ENCODE measurements around the gene MFF. TPM values are rescaled to one million over a fixed set of nuclear protein-coding genes. Genes with fewer than 3 reads are reported as not detected.
A peak's percentile ranks its signal among the peaks of the same experiment; 100 is the strongest.

The MFF gene
- total RNA-seq, 5 donors from 2014 or later (not counting 1 experiment from before 2014, with no cell fraction given), result 50.7 to 57.6 (median 54.0) TPM

GRCh38 chr2:227312579-227312978 is 12.5 kb upstream of the MFF start:
- no CpG with 5 or more reads among the region's 2 CpGs for WGBS (ENCODE audit: insufficient coverage)
- no peaks in the 10 kb centered on the region for H3K36me3 ChIP-seq (ENCODE audit: control insufficient read depth in 2 of 2, extremely low read depth in 1 of 2, insufficient read depth in 1 of 2, low read length in 1 of 2)
- H3K27ac ChIP-seq (ENCODE audit: low read length), result no peak overlapping the region
- H3K9me3 ChIP-seq, result no peaks in the 10 kb centered on the region
- ATAC-seq (replicated peaks in 1 of 4) (no peak), DNase-seq (no peak)
- peaks cover 0 to 4% of the 10 kb centered on the region in 2 experiments for H3K27me3 ChIP-seq (replicated peaks in 1 of 2; ENCODE audit: control insufficient read depth in 2 of 2, extremely low read depth in 1 of 2, insufficient read depth in 2 of 2, low read length in 1 of 2)
- ChIA-PET POLR2A (no interaction called here), CTCF (no interaction called here)
- H3K9me3 Mint-ChIP-seq, result peaks cover 0 to 2% (median 0%) of the 10 kb centered on the region in 3 donors
- H3K36me3 Mint-ChIP-seq, result peaks cover 5% of the 10 kb centered on the region
- no peak overlapping the region for H3K4me3 Mint-ChIP-seq
- H3K27ac Mint-ChIP-seq, result no peak overlapping the region
- no peaks in the 10 kb centered on the region for H3K4me1 ChIP-seq (ENCODE audit: control insufficient read depth in 1 of 2, extremely low read depth in 1 of 2, insufficient read depth in 2 of 2, low read length in 2 of 2)
- H3K27me3 Mint-ChIP-seq, result peaks cover 1 to 3% of the 10 kb centered on the region in 2 donors
- no peak overlapping the region for H3K4me3 ChIP-seq (ENCODE audit: control insufficient read depth in 1 of 2, extremely low read depth in 1 of 2, low read length in 1 of 2)
- H3K4me1 Mint-ChIP-seq, result no peaks in the 10 kb centered on the region

- Mint-ChIP-seq H3K4me1 (no peaks in the 10 kb centered on the region), H3K27ac (no peak overlapping the region), H3K27me3 (peaks cover 2 to 3% of the 10 kb centered on the region in 2 donors), H3K4me3 (no peak overlapping the region), H3K36me3 (peaks cover 8% of the 10 kb centered on the region), H3K9me3 (peaks cover 0 to 3% (median 0%) of the 10 kb centered on the region in 3 donors)
- no peak overlapping the region for H3K27ac ChIP-seq (ENCODE audit: low read length)
- CTCF ChIA-PET, result no interaction called here
- WGBS (ENCODE audit: insufficient coverage), result 80% methylated on average over 1 of the region's 1 CpG
- no peaks in the 10 kb centered on the region for H3K4me1 ChIP-seq (ENCODE audit: control insufficient read depth in 1 of 2, extremely low read depth in 1 of 2, insufficient read depth in 2 of 2, low read length in 2 of 2)
- H3K27me3 ChIP-seq (replicated peaks in 1 of 2; ENCODE audit: control insufficient read depth in 2 of 2, extremely low read depth in 1 of 2, insufficient read depth in 2 of 2, low read length in 1 of 2), result peaks cover 0 to 4% of the 10 kb centered on the region in 2 experiments
- no peak overlapping the region for H3K4me3 ChIP-seq (ENCODE audit: control insufficient read depth in 1 of 2, extremely low read depth in 1 of 2, low read length in 1 of 2)
- ATAC-seq (replicated peaks in 1 of 4) (no peak), DNase-seq (no peak)
- POLR2A ChIA-PET, result no interaction called here
- no peaks in the 10 kb centered on the region for H3K36me3 ChIP-seq (ENCODE audit: control insufficient read depth in 2 of 2, extremely low read depth in 1 of 2, insufficient read depth in 1 of 2, low read length in 1 of 2)
- no peaks in the 10 kb centered on the region for H3K9me3 ChIP-seq
Measured at GRCh38 chr2:227313310-227313709, 11.7 kb upstream of the MFF start.

- ATAC-seq (replicated peaks in 1 of 4) (no peak), DNase-seq (no peak)
- Mint-ChIP-seq H3K4me1 (peaks cover 0 to 7% (median 3%) of the 10 kb centered on the region in 3 donors), H3K27me3 (peaks cover 0 to 2% of the 10 kb centered on the region in 2 donors), H3K36me3 (peaks cover 8% of the 10 kb centered on the region), H3K9me3 (peaks cover 0 to 3% (median 0%) of the 10 kb centered on the region in 3 donors), H3K27ac (no peak overlapping the region), H3K4me3 (no peak overlapping the region)
- ChIA-PET CTCF (no interaction called here), POLR2A (no interaction called here)
- no CpG with 5 or more reads among the region's 2 CpGs for WGBS (ENCODE audit: insufficient coverage)
- Histone ChIP-seq H3K27ac (ENCODE audit: low read length) (no peak overlapping the region), H3K27me3 (replicated peaks in 1 of 2; ENCODE audit: control insufficient read depth in 2 of 2, extremely low read depth in 1 of 2, insufficient read depth in 2 of 2, low read length in 1 of 2) (peaks cover 0 to 7% of the 10 kb centered on the region in 2 experiments), H3K4me1 (ENCODE audit: control insufficient read depth in 1 of 2, extremely low read depth in 1 of 2, insufficient read depth in 2 of 2, low read length in 2 of 2) (no peaks in the 10 kb centered on the region), H3K9me3 (no peaks in the 10 kb centered on the region), H3K36me3 (ENCODE audit: control insufficient read depth in 2 of 2, extremely low read depth in 1 of 2, insufficient read depth in 1 of 2, low read length in 1 of 2) (no peaks in the 10 kb centered on the region), H3K4me3 (ENCODE audit: control insufficient read depth in 1 of 2, extremely low read depth in 1 of 2, low read length in 1 of 2) (no peak overlapping the region)
Measured at GRCh38 chr2:227317834-227318233, 7.2 kb upstream of the MFF start.

GRCh38 chr2:227320305-227321094 is 4.6 kb upstream of the MFF start:
- Mint-ChIP-seq H3K27me3 (peaks cover 0 to 2% of the 10 kb centered on the region in 2 donors), H3K9me3 (peaks cover 0 to 3% (median 0%) of the 10 kb centered on the region in 3 donors), H3K4me1 (peaks cover 10 to 23% (median 16%) of the 10 kb centered on the region in 3 donors), H3K36me3 (peaks cover 8% of the 10 kb centered on the region), H3K4me3 (no peak overlapping the region), H3K27ac (no peak overlapping the region)
- ATAC-seq (replicated peaks in 1 of 4) (no peak), DNase-seq (peak in 3 of 35 experiments; percentile 1 to 5 (median 3))
- Histone ChIP-seq H3K27me3 (replicated peaks in 1 of 2; ENCODE audit: control insufficient read depth in 2 of 2, extremely low read depth in 1 of 2, insufficient read depth in 2 of 2, low read length in 1 of 2) (peaks cover 0 to 7% of the 10 kb centered on the region in 2 experiments), H3K36me3 (ENCODE audit: control insufficient read depth in 2 of 2, extremely low read depth in 1 of 2, insufficient read depth in 1 of 2, low read length in 1 of 2) (no peaks in the 10 kb centered on the region), H3K4me3 (ENCODE audit: control insufficient read depth in 1 of 2, extremely low read depth in 1 of 2, low read length in 1 of 2) (no peak overlapping the region), H3K9me3 (no peaks in the 10 kb centered on the region), H3K27ac (ENCODE audit: low read length) (no peak overlapping the region), H3K4me1 (ENCODE audit: control insufficient read depth in 1 of 2, extremely low read depth in 1 of 2, insufficient read depth in 2 of 2, low read length in 2 of 2) (peaks cover 0 to 7% of the 10 kb centered on the region in 2 experiments)
- CTCF ChIA-PET, result no interaction called here
- 87% methylated on average over 27 of the region's 33 CpGs for WGBS (ENCODE audit: insufficient coverage)
- POLR2A ChIA-PET, result no interaction called here

GRCh38 chr2:227322530-227323205 is 2.4 kb upstream of the MFF start:
- Mint-ChIP-seq H3K36me3 (peaks cover 2% of the 10 kb centered on the region), H3K4me3 (peak overlapping the region in 1 of 3 donors; percentile 13), H3K27ac (no peak overlapping the region), H3K4me1 (peaks cover 31 to 41% (median 35%) of the 10 kb centered on the region in 3 donors), H3K27me3 (no peaks in the 10 kb centered on the region), H3K9me3 (peaks cover 0 to under 1% (median 0%) of the 10 kb centered on the region in 3 donors)
- Histone ChIP-seq H3K27me3 (replicated peaks in 1 of 2; ENCODE audit: control insufficient read depth in 2 of 2, extremely low read depth in 1 of 2, insufficient read depth in 2 of 2, low read length in 1 of 2) (peaks cover 0 to 3% of the 10 kb centered on the region in 2 experiments), H3K36me3 (ENCODE audit: control insufficient read depth in 2 of 2, extremely low read depth in 1 of 2, insufficient read depth in 1 of 2, low read length in 1 of 2) (no peaks in the 10 kb centered on the region), H3K4me3 (ENCODE audit: control insufficient read depth in 1 of 2, extremely low read depth in 1 of 2, low read length in 1 of 2) (no peak overlapping the region), H3K4me1 (ENCODE audit: control insufficient read depth in 1 of 2, extremely low read depth in 1 of 2, insufficient read depth in 2 of 2, low read length in 2 of 2) (peaks cover 7 to 15% of the 10 kb centered on the region in 2 experiments), H3K9me3 (no peaks in the 10 kb centered on the region), H3K27ac (ENCODE audit: low read length) (no peak overlapping the region)
- WGBS (ENCODE audit: insufficient coverage), result 94% methylated on average over 5 of the region's 5 CpGs
- ATAC-seq (replicated peaks in 1 of 4) (no peak), DNase-seq (peak in 1 of 35 experiments; percentile 1)
- CTCF ChIA-PET, result interaction anchor here in 1 of 2 donors (1.6 kb wide), 1 partner anchor 84 kb away, joined by 4 read pairs; no protein-coding TSS in a partner anchor
- POLR2A ChIA-PET, result no interaction called here

- Histone ChIP-seq H3K4me1 (ENCODE audit: control insufficient read depth in 1 of 2, extremely low read depth in 1 of 2, insufficient read depth in 2 of 2, low read length in 2 of 2) (peaks cover 7 to 15% of the 10 kb centered on the region in 2 experiments), H3K4me3 (ENCODE audit: control insufficient read depth in 1 of 2, extremely low read depth in 1 of 2, low read length in 1 of 2) (no peak overlapping the region), H3K9me3 (no peaks in the 10 kb centered on the region), H3K27ac (ENCODE audit: low read length) (no peak overlapping the region), H3K36me3 (ENCODE audit: control insufficient read depth in 2 of 2, extremely low read depth in 1 of 2, insufficient read depth in 1 of 2, low read length in 1 of 2) (no peaks in the 10 kb centered on the region), H3K27me3 (replicated peaks in 1 of 2; ENCODE audit: control insufficient read depth in 2 of 2, extremely low read depth in 1 of 2, insufficient read depth in 2 of 2, low read length in 1 of 2) (peaks cover 0 to 3% of the 10 kb centered on the region in 2 experiments)
- H3K27ac Mint-ChIP-seq, result peak overlapping the region in 1 of 2 donors; percentile 92
- POLR2A ChIA-PET, result no interaction called here
- peaks cover 35 to 51% (median 45%) of the 10 kb centered on the region in 3 donors for H3K4me1 Mint-ChIP-seq
- H3K9me3 Mint-ChIP-seq, result no peaks in the 10 kb centered on the region
- peak overlapping the region; percentile 91 to 95 (median 91) for H3K4me3 Mint-ChIP-seq
- H3K27me3 Mint-ChIP-seq, result no peaks in the 10 kb centered on the region
- DNase-seq (no peak), ATAC-seq (replicated peaks in 1 of 4) (no peak)
- no CpG with 5 or more reads among the region's 4 CpGs for WGBS (ENCODE audit: insufficient coverage)
- H3K36me3 Mint-ChIP-seq, result no peaks in the 10 kb centered on the region
- CTCF ChIA-PET, result no interaction called here
Measured at GRCh38 chr2:227323818-227324217, 1.2 kb upstream of the MFF start.

Data from T-cell (primary cell).